ENCODE measurements around the gene IGFLR1. TPM values are rescaled to one million over a fixed set of nuclear protein-coding genes. Genes with fewer than 3 reads are reported as not detected.

Gene IGFLR1
- total and polyA plus RNA-seq, 2 of the 4 experiments (the other 2 are of a cell fraction): 0.72 to 2.7 TPM

- TF ChIP-seq USF2 (IDR thresholded peaks at IDR 0.05; ENCODE audit: low read depth, low read length): no peak
Measured at GRCh38 chr19:35751839-35752745, 9.8 kb upstream of the IGFLR1 start (continued).

DNA sequence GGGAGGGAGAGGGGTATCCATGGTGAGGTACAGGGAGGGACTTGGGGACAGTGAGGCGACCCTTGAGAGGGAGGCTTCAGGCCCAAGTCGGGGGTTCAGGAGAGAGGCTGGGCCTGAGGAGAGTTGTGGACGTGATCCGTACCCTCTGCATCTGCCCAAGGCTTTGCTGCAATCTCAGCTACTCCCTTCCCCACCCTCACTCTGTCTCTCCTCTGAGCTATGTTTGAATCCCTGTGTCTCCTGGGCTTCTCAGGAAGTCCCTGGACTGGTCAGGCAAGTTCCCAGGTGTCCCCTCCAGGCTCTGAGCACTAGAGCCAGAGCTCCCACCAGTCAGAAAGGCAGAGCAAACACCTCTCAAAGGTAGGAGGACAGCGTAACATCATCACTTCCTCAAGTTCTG, 7.9 kb upstream of the IGFLR1 start:
- peaks cover 11 to 70% of the 10 kb centered on the region in 2 experiments; a peak in 3 of 4 replicates for H3K79me1 ChIP-seq (ENCODE audit: low read depth in 1 of 2, low read length in 2 of 2)
- no TSS peak for BruUV-seq (replicated peaks)
- in situ Hi-C loops (cut with MboI; ENCODE audit: low sequenced_read_pairs) (no loop called here), intact Hi-C loops (cut with micrococcal nuclease) (no loop called here), dilution Hi-C loops (cut with HindIII; ENCODE audit: low sequenced_read_pairs, unreplicated experiment) (no loop called here)
- H4K20me1 ChIP-seq (ENCODE audit: insufficient read depth, low read length): peaks cover 3% of the 10 kb centered on the region; the same call in 1 of the 2 replicates
- no peak overlapping the region for H2BK15ac ChIP-seq (ENCODE audit: low read depth, low read length)
- no peak overlapping the region for H2AK9ac ChIP-seq (replicated peaks; ENCODE audit: low read depth, low read length, poor library complexity)
- H3K18ac ChIP-seq (ENCODE audit: low read depth, low read length): no peak overlapping the region
- H3K4me3 ChIP-seq (ENCODE audit: insufficient read depth, low read depth, low read length): no peak overlapping the region
- no peak overlapping the region for H4K8ac ChIP-seq (ENCODE audit: low read depth in 2 of 2, low read length in 2 of 2)
- H2BK5ac ChIP-seq (ENCODE audit: low read depth, low read length, poor library complexity, severe bottlenecking): no peak overlapping the region
- H2BK20ac ChIP-seq (ENCODE audit: low read depth, low read length): no peak overlapping the region
- no peaks in the 10 kb centered on the region for H3K27me3 ChIP-seq (ENCODE audit: control insufficient read depth, insufficient read depth, low read length)
- H3K9me1 ChIP-seq (ENCODE audit: insufficient read depth, low read length): 0 out of 2 replicates have a peak, but pooled peaks cover 7% of the 10 kb centered on the region
- H3K4me1 ChIP-seq (ENCODE audit: control insufficient read depth, insufficient read depth, low read length): peaks cover 5% of the 10 kb centered on the region
- WGBS, 2 experiments (ENCODE audit: extremely low coverage in 2 of 2, insufficient read length in 1 of 2): no CpG with 5 or more reads among the region's 5 CpGs
- no peak overlapping the region for H4K91ac ChIP-seq (ENCODE audit: insufficient read depth, low read depth, low read length)
- CTCF ChIA-PET: no interaction called here
- no peak overlapping the region for H3K4me2 ChIP-seq (ENCODE audit: low read depth, low read length)
- H3K9me3 ChIP-seq (ENCODE audit: control insufficient read depth, insufficient read depth, low read length): no peaks in the 10 kb centered on the region
- H4K5ac ChIP-seq (ENCODE audit: low read depth, low read length): no peak overlapping the region
- ATAC-seq (ENCODE audit: low read depth) (no peak), DNase-seq (no peak)
- H3K56ac ChIP-seq (ENCODE audit: extremely low read depth, insufficient read depth, low read length): no peak overlapping the region
- no peak overlapping the region for H3K14ac ChIP-seq (replicated peaks; ENCODE audit: low read depth, low read length)
- H2AK5ac ChIP-seq (ENCODE audit: low read depth, low read length): no peak overlapping the region; the same call in 1 of the 2 replicates
- H2BK120ac ChIP-seq (ENCODE audit: low read depth, low read length): no peak overlapping the region
- H3K9ac ChIP-seq (ENCODE audit: low read depth, low read length): no peak overlapping the region
- H2AFZ ChIP-seq (replicated peaks; ENCODE audit: low read length, poor library complexity): no peak overlapping the region
- POLR2A ChIA-PET (ENCODE audit: unreplicated experiment): no interaction called here
- H3K36me3 ChIP-seq (ENCODE audit: control insufficient read depth, insufficient read depth, low read length): peaks cover 28% of the 10 kb centered on the region; the same call in 1 of the 2 replicates
- H3K23ac ChIP-seq (ENCODE audit: low read depth, low read length): no peak overlapping the region
- no peak overlapping the region for H3K4ac ChIP-seq (ENCODE audit: low read depth, low read length)
- H3K27ac ChIP-seq (ENCODE audit: insufficient read depth, low read length): no peak overlapping the region
- no peak for TF ChIP-seq USF2 (IDR thresholded peaks at IDR 0.05; ENCODE audit: low read depth, low read length)
- no peak for TF ChIP-seq NFE2L2 (IDR thresholded peaks at IDR 0.05; ENCODE audit: low read depth, low read length)
- no peak for TF ChIP-seq MAFK (IDR thresholded peaks at IDR 0.05; ENCODE audit: low read depth, low read length)
- TF ChIP-seq RAD21 (IDR thresholded peaks at IDR 0.05; ENCODE audit: low read length): no peak
- no peak for TF ChIP-seq RFX5 (IDR thresholded peaks at IDR 0.05; ENCODE audit: low read depth, low read length)
- TF ChIP-seq POLR2A (IDR thresholded peaks at IDR 0.05; ENCODE audit: low read depth, low read length): no peak
- no peak for TF ChIP-seq RCOR1 (IDR thresholded peaks at IDR 0.05; ENCODE audit: insufficient replicate concordance, low read length)
- TF ChIP-seq MAZ (IDR thresholded peaks at IDR 0.05; ENCODE audit: borderline replicate concordance, low read depth, low read length): no peak
- no peak for TF ChIP-seq CHD1 (IDR thresholded peaks at IDR 0.05; ENCODE audit: low read depth, low read length)
- TF ChIP-seq, protein P1, sequence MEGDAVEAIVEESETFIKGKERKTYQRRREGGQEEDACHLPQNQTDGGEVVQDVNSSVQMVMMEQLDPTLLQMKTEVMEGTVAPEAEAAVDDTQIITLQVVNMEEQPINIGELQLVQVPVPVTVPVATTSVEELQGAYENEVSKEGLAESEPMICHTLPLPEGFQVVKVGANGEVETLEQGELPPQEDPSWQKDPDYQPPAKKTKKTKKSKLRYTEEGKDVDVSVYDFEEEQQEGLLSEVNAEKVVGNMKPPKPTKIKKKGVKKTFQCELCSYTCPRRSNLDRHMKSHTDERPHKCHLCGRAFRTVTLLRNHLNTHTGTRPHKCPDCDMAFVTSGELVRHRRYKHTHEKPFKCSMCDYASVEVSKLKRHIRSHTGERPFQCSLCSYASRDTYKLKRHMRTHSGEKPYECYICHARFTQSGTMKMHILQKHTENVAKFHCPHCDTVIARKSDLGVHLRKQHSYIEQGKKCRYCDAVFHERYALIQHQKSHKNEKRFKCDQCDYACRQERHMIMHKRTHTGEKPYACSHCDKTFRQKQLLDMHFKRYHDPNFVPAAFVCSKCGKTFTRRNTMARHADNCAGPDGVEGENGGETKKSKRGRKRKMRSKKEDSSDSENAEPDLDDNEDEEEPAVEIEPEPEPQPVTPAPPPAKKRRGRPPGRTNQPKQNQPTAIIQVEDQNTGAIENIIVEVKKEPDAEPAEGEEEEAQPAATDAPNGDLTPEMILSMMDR (conservative IDR thresholded peaks at IDR 0.05; ENCODE audit: low read depth, low read length): no peak
- TF ChIP-seq BHLHE40 (IDR thresholded peaks at IDR 0.05; ENCODE audit: low read depth, low read length): no peak
